Ecto neural progenitor cell (in vitro differentiated cells): ENCODE results near the gene LZTS3.
"Not testable (repeated sequence)": the region's sequence is repeated elsewhere in the genome, so short reads cannot be mapped to it uniquely, and the experiment has no call there.

Source experiments
- DNase-seq: peaks from one replicate; pipeline ENCODE4 v3.0.0-alpha.2; 2018; ENCODE audit warnings: low spot score

Gene LZTS3

GRCh38 chr20:3192226-3193015 is 19.1 kb upstream of the LZTS3 start:
- DNase-seq, result no peak

- DNase-seq, result no peak
Measured at GRCh38 chr20:3190681-3191111, 17.3 kb upstream of the LZTS3 start.

- DNase-seq, result no peak
Measured at GRCh38 chr20:3189561-3190131, 16.3 kb upstream of the LZTS3 start.

GRCh38 chr20:3188823-3189413 is 15.6 kb upstream of the LZTS3 start:
- no peak for DNase-seq

GRCh38 chr20:3187861-3188260 is 14.5 kb upstream of the LZTS3 start:
- DNase-seq, result not testable (repeated sequence)

- no peak for DNase-seq
Measured at GRCh38 chr20:3183896-3184612, 10.7 kb upstream of the LZTS3 start.

GRCh38 chr20:3182429-3182828 is 9.1 kb upstream of the LZTS3 start:
- DNase-seq, result not testable (repeated sequence)

GRCh38 chr20:3181270-3181669 is 7.9 kb upstream of the LZTS3 start:
- no peak for DNase-seq

- no peak for DNase-seq
Measured at GRCh38 chr20:3180319-3180718, 7.0 kb upstream of the LZTS3 start.

- no peak for DNase-seq
Measured at GRCh38 chr20:3177746-3178485, 4.6 kb upstream of the LZTS3 start.

- DNase-seq, result no peak
Measured at GRCh38 chr20:3175270-3175669, 1.9 kb upstream of the LZTS3 start.

GRCh38 chr20:3174442-3175261 is 1.3 kb upstream of the LZTS3 start:
- DNase-seq, result no peak

GRCh38 chr20:3173610-3174441 is 477 bp upstream of the LZTS3 start:
- DNase-seq, result peak; percentile 74

GRCh38 chr20:3172126-3172932 is 1.0 kb downstream of the LZTS3 start:
- no peak for DNase-seq

GRCh38 chr20:3171391-3172125 is 1.8 kb downstream of the LZTS3 start:
- no peak for DNase-seq

- no peak for DNase-seq
Measured at GRCh38 chr20:3168829-3169590, 4.3 kb downstream of the LZTS3 start.

- DNase-seq, result no peak
Measured at GRCh38 chr20:3168079-3168828, 5.1 kb downstream of the LZTS3 start.
